Liver (tissue), 9 donors: ENCODE data around the gene NME1. TPM values are rescaled to one million over a fixed set of nuclear protein-coding genes. Genes with fewer than 3 reads are reported as not detected.
A peak's percentile ranks its signal among the peaks of the same experiment; 100 is the strongest.

Source experiments
- DNase-seq: peaks from one replicate; pipeline ENCODE4 v3.0.0-alpha.2; 2017; ENCODE audit warnings: low spot score
- H3K27ac ChIP-seq, 2 donors: one replicate each; pipeline ENCODE4 v1.7.0; 2013; ENCODE audit warnings: inconsistent platforms in 2 of 2, low read length in 2 of 2, control low read depth in 1 of 2, low read depth in 1 of 2, mild to moderate bottlenecking in 1 of 2
- H3K27me3 ChIP-seq, 4 donors: one replicate each; pipeline versions ENCODE4 v1.6.1 to v1.7.0; 2013; ENCODE audit warnings: low read length in 3 of 4, inconsistent platforms in 1 of 4, mild to moderate bottlenecking in 1 of 4, moderate library complexity in 1 of 4; ENCODE audit not compliant: control insufficient read depth in 4 of 4, insufficient read depth in 4 of 4
- H3K36me3 ChIP-seq, 4 donors: one replicate each; pipeline versions ENCODE4 v1.6.1 to v1.7.0; 2013; ENCODE audit warnings: low read length in 3 of 4, mild to moderate bottlenecking in 3 of 4, low read depth in 1 of 4, moderate library complexity in 1 of 4; ENCODE audit not compliant: control insufficient read depth in 4 of 4, insufficient read depth in 3 of 4
- H3K4me1 ChIP-seq, 4 donors: one replicate each; pipeline versions ENCODE4 v1.6.1 to v1.7.0; 2013; ENCODE audit warnings: low read length in 3 of 4, mild to moderate bottlenecking in 3 of 4, moderate library complexity in 1 of 4; ENCODE audit not compliant: control insufficient read depth in 4 of 4, insufficient read depth in 4 of 4
- H3K4me3 ChIP-seq, 3 donors: one replicate each; pipeline versions ENCODE4 v1.6.1 to v1.7.0; 2013; ENCODE audit warnings: low read length in 3 of 3, control low read depth in 1 of 3, low read depth in 1 of 3, mild to moderate bottlenecking in 1 of 3
- H3K9ac ChIP-seq, 2 donors: one replicate each; pipeline ENCODE4 v1.7.0; 2013; ENCODE audit warnings: low read length in 2 of 2, mild to moderate bottlenecking in 2 of 2, moderate library complexity in 2 of 2, control low read depth in 1 of 2, low read depth in 1 of 2
- H3K9me3 ChIP-seq, 4 donors: one replicate each; pipeline versions ENCODE4 v1.6.1 to v1.7.0; 2013; ENCODE audit warnings: low read length in 3 of 4; ENCODE audit not compliant: control insufficient read depth in 4 of 4
- CTCF ChIP-seq: fragments of 150-350 bp; IDR thresholded peaks from 2 replicates; pipeline ENCODE4 v1.5.1; 2017; ENCODE audit warnings: improper control_type of control experiment, low read depth, low read length; ENCODE audit not compliant: missing input control
- EGR1 ChIP-seq, 2 donors: IDR thresholded peaks; 2 replicates each; pipeline ENCODE4 v1.6.1; 2016 to 2018; ENCODE audit warnings: antibody characterized with exemption in 2 of 2, low read depth in 2 of 2
- FOXA1 ChIP-seq: IDR thresholded peaks from 2 replicates; pipeline ENCODE4 v1.6.1; 2016; ENCODE audit warnings: antibody characterized with exemption
- GABPA ChIP-seq, 2 donors: IDR thresholded peaks in 1 of 2; conservative IDR thresholded peaks in 1 of 2; 2 replicates each; pipeline ENCODE4 v1.6.1; 2016; ENCODE audit warnings: antibody characterized with exemption in 2 of 2, mild to moderate bottlenecking in 1 of 2, moderate library complexity in 1 of 2
- HNF4A ChIP-seq, 2 donors: conservative IDR thresholded peaks; 2 replicates each; pipeline ENCODE4 v1.6.1; 2016; ENCODE audit warnings: antibody characterized with exemption in 2 of 2, mild to moderate bottlenecking in 2 of 2
- HNF4G ChIP-seq: IDR thresholded peaks from 2 replicates; pipeline ENCODE4 v1.6.1; 2016; ENCODE audit warnings: antibody characterized with exemption
- JUND ChIP-seq, 2 donors: IDR thresholded peaks; 2 replicates each; pipeline ENCODE4 v1.6.1; 2016; ENCODE audit warnings: antibody characterized with exemption in 2 of 2
- MAX ChIP-seq: IDR thresholded peaks from 2 replicates; pipeline ENCODE4 v1.6.1; 2016; ENCODE audit warnings: antibody characterized with exemption
- NR2F2 ChIP-seq: IDR thresholded peaks from 2 replicates; pipeline ENCODE4 v1.6.1; 2016; ENCODE audit warnings: antibody characterized with exemption
- RAD21 ChIP-seq, 2 donors: IDR thresholded peaks; 2 replicates each; pipeline ENCODE4 v1.6.1; 2016; ENCODE audit warnings: antibody characterized with exemption in 2 of 2, mild to moderate bottlenecking in 2 of 2
- RXRA ChIP-seq, 2 donors: IDR thresholded peaks; 2 replicates each; pipeline ENCODE4 v1.6.1; 2017 to 2018; ENCODE audit warnings: antibody characterized with exemption in 2 of 2, mild to moderate bottlenecking in 1 of 2
- SP1 ChIP-seq: IDR thresholded peaks from 2 replicates; pipeline ENCODE4 v1.6.1; 2018; ENCODE audit warnings: antibody characterized with exemption, mild to moderate bottlenecking
- TAF1 ChIP-seq: conservative IDR thresholded peaks from 2 replicates; pipeline ENCODE4 v1.6.1; 2016; ENCODE audit warnings: antibody characterized with exemption, mild to moderate bottlenecking
- YY1 ChIP-seq: IDR thresholded peaks from 2 replicates; pipeline ENCODE4 v1.6.1; 2016; ENCODE audit warnings: antibody characterized with exemption, mild to moderate bottlenecking
- WGBS: extraction: QIAGEN DNeasy Blood & Tissue Kit; methylation state at CpG from one replicate; pipeline ENCODE4 v1.1.7; 2013; 5-methylcytosine and 5-hydroxymethylcytosine counted together
- polyA plus RNA-seq, 2 donors: library from polyadenylated mRNA; stranded (reverse) in 1 of 2; unstranded in 1 of 2; fragments of 200-250 nt in 1 of 2; fragments of >200 nt in 1 of 2; fragmentation: Nextera tagmentation in 1 of 2; extraction: Ambion mirVana in 1 of 2; gene quantifications; one replicate each; pipeline versions ENCODE4 v1.2.1 to v1.2.3, GENCODE V29; 2013 to 2015
- total RNA-seq, 2 donors: library from RNA; depleted of rRNA; stranded (reverse); fragments of >200 nt; gene quantifications; one replicate each; pipeline ENCODE4 v1.2.3, GENCODE V29; 2014
- donor health status: healthy.
- donor health status: healthy.
- donor health status: healthy.
- donor health status: healthy.
- donor health status: healthy.

Gene NME1
- total and polyA plus RNA-seq, 4 donors = 26.7 to 97.3 (median 57.4) TPM

- H3K36me3 ChIP-seq = peaks cover 4 to 33% (median 19%) of the 10 kb centered on the region in 4 donors
- H3K9ac ChIP-seq = no peak overlapping the region
- H3K27me3 ChIP-seq = no peaks in the 10 kb centered on the region
- no peak for DNase-seq
- 91% methylated on average over 3 of the region's 3 CpGs for WGBS
- no peaks in the 10 kb centered on the region for H3K9me3 ChIP-seq
- H3K4me3 ChIP-seq = no peak overlapping the region
- no peak overlapping the region for H3K27ac ChIP-seq
- TF ChIP-seq HNF4A (conservative IDR thresholded peaks at IDR 0.05) (no peak), YY1 (no peak)
- peaks cover 3 to 7% (median 6%) of the 10 kb centered on the region in 4 donors for H3K4me1 ChIP-seq
Observed at GRCh38 chr17:51161541-51161940, 8.2 kb downstream of the NME1 start.

GRCh38 chr17:51164911-51165679, 11.7 kb downstream of the NME1 start:
- no peak overlapping the region for H3K27ac ChIP-seq
- peak overlapping the region in 1 of 3 donors; percentile 95 for H3K4me3 ChIP-seq
- TF ChIP-seq GABPA (IDR thresholded peaks at IDR 0.05 in 1 of 2, conservative IDR thresholded peaks at IDR 0.05 in 1 of 2) = no peak
- WGBS = 78% methylated on average over 16 of the region's 16 CpGs
- no peaks in the 10 kb centered on the region for H3K27me3 ChIP-seq
- H3K9ac ChIP-seq = peak overlapping the region in 1 of 2 donors; percentile 40
- peaks cover 3 to 15% (median 8%) of the 10 kb centered on the region in 4 donors for H3K4me1 ChIP-seq
- DNase-seq = no peak
- peaks cover 9 to 30% (median 22%) of the 10 kb centered on the region in 4 donors for H3K36me3 ChIP-seq
- no peaks in the 10 kb centered on the region for H3K9me3 ChIP-seq

GRCh38 chr17:51165680-51166197, 12.4 kb downstream of the NME1 start:
- H3K9me3 ChIP-seq = no peaks in the 10 kb centered on the region
- H3K27ac ChIP-seq = peak overlapping the region; percentile 85 to 92
- WGBS = 15% methylated on average over 21 of the region's 21 CpGs
- peak overlapping the region; percentile 40 to 83 for H3K9ac ChIP-seq
- peak; percentile 21 to 59 for TF ChIP-seq RXRA (IDR thresholded peaks at IDR 0.05)
- no peak for TF ChIP-seq SP1
- peak; percentile 17 for TF ChIP-seq YY1
- TF ChIP-seq TAF1 = peak; percentile 32
- TF ChIP-seq NR2F2 = peak; percentile 18
- TF ChIP-seq HNF4A (conservative IDR thresholded peaks at IDR 0.05) = peak in 1 of 2 donors; percentile 19
- H3K4me1 ChIP-seq = peaks cover 3 to 15% (median 8%) of the 10 kb centered on the region in 4 donors
- no peak for DNase-seq
- no peaks in the 10 kb centered on the region for H3K27me3 ChIP-seq
- H3K36me3 ChIP-seq = peaks cover 9 to 29% (median 22%) of the 10 kb centered on the region in 4 donors
- peak overlapping the region; percentile 70 to 95 (median 79) for H3K4me3 ChIP-seq

GRCh38 chr17:51166198-51166986, 13.0 kb downstream of the NME1 start, which contains the start of gene NME2:
Gene NME2, plus strand, starts transcription at chr17:51166411. Its CDS starts 420 bp downstream, at chr17:51166831.
- under 1% methylated on average over 98 of the region's 98 CpGs for WGBS
- peak; percentile 86 for DNase-seq
- peak within 1 kb of the TSS; percentile 85 to 92 for H3K27ac ChIP-seq
- TF ChIP-seq HNF4G (no peak), RAD21 (IDR thresholded peaks at IDR 0.05) (no peak), MAX (no peak), CTCF (no peak), JUND (IDR thresholded peaks at IDR 0.05) (no peak), YY1 (no peak), EGR1 (IDR thresholded peaks at IDR 0.05; ENCODE audit: low read depth in 2 of 2) (no peak), SP1 (peak; percentile 40), FOXA1 (no peak), HNF4A (conservative IDR thresholded peaks at IDR 0.05) (peak in 1 of 2 donors; percentile 2), GABPA (IDR thresholded peaks at IDR 0.05 in 1 of 2, conservative IDR thresholded peaks at IDR 0.05 in 1 of 2) (peak in 1 of 2 donors; percentile 60), NR2F2 (no peak), TAF1 (no peak)

More at GRCh38 chr17:51166198-51166986, 13.0 kb downstream of the NME1 start, which contains the start of gene NME2:
- H3K9ac ChIP-seq = peak within 1 kb of the TSS; percentile 64 to 83
- peak within 1 kb of the TSS; percentile 70 to 95 (median 94) for H3K4me3 ChIP-seq
- H3K4me1 ChIP-seq = peaks cover 3 to 15% (median 8%) of the 10 kb centered on the region in 4 donors
- peaks cover 9 to 27% (median 23%) of the 10 kb centered on the region in 4 donors for H3K36me3 ChIP-seq
- no peaks in the 10 kb centered on the region for H3K27me3 ChIP-seq
- H3K9me3 ChIP-seq = no peaks in the 10 kb centered on the region
